GM23338 (cell line): ENCODE measurements around the gene USP30. TPM values are rescaled to one million over a fixed set of nuclear protein-coding genes. Genes with fewer than 3 reads are reported as not detected.

ENCODE experiments used
- ATAC-seq: fragments of 200-7000 bp; cut with Tn5 transposase; 3 replicates; pipeline ENCODE4 v1.9.1; 2020
- DNase-seq: peaks from one replicate; pipeline ENCODE4 v3.0.0-alpha.2; 2015; ENCODE audit warnings: low spot score
- H2AFZ ChIP-seq: fragments of 200-600 bp; sonication (generic); 2 replicates; pipeline ENCODE4 v1.8.0; 2016; ENCODE audit warnings: antibody characterized with exemption, mild to moderate bottlenecking, moderate library complexity
- H3F3A ChIP-seq: fragments of 200-600 bp; sonication (generic); replicated peaks from 2 replicates; pipeline ENCODE4 v1.8.0; 2017; ENCODE audit warnings: antibody characterized with exemption, mixed run types, low read depth
- H3K27ac ChIP-seq: fragments of 200-600 bp; sonication (generic); 2 replicates; pipeline ENCODE4 v1.6.1; 2016; ENCODE audit warnings: low read depth
- H3K27me3 ChIP-seq: fragments of 200-600 bp; sonication (generic); 2 replicates; pipeline ENCODE4 v1.8.0; 2016; ENCODE audit warnings: mild to moderate bottlenecking, mixed run types, moderate library complexity; ENCODE audit not compliant: insufficient read depth
- H3K36me3 ChIP-seq: fragments of 200-600 bp; sonication (generic); 2 replicates; pipeline ENCODE4 v1.8.0; 2016; ENCODE audit warnings: mild to moderate bottlenecking; ENCODE audit not compliant: insufficient read depth
- H3K4me1 ChIP-seq: fragments of 200-600 bp; sonication (generic); 2 replicates; pipeline ENCODE4 v1.8.0; 2016; ENCODE audit warnings: mild to moderate bottlenecking, moderate library complexity; ENCODE audit not compliant: insufficient read depth
- H3K4me2 ChIP-seq: fragments of 200-600 bp; sonication (generic); 2 replicates; pipeline ENCODE4 v1.7.1; 2017; ENCODE audit warnings: mixed run types
- H3K4me3 ChIP-seq: fragments of 200-600 bp; sonication (generic); 2 replicates; pipeline ENCODE4 v1.6.1; 2016; ENCODE audit warnings: mixed run types
- H3K79me2 ChIP-seq: fragments of 200-600 bp; sonication (generic); replicated peaks from 2 replicates; pipeline ENCODE4 v1.8.0; 2017; ENCODE audit warnings: mild to moderate bottlenecking; ENCODE audit not compliant: insufficient read depth
- H3K9me2 ChIP-seq: fragments of 200-600 bp; sonication (generic); 2 replicates; pipeline ENCODE4 v1.8.0; 2017; ENCODE audit not compliant: insufficient read depth
- H4K20me1 ChIP-seq: fragments of 200-600 bp; sonication (generic); replicated peaks from 2 replicates; pipeline ENCODE4 v1.8.0; 2017; ENCODE audit warnings: mild to moderate bottlenecking; ENCODE audit not compliant: insufficient read depth
- H3K27ac Mint-ChIP-seq: 2 replicates; pipeline ENCODE4 v1.8.0; 2020; ENCODE audit warnings: inconsistent platforms, mild to moderate bottlenecking, moderate library complexity, mixed read lengths
- H3K27me3 Mint-ChIP-seq: 3 replicates; pipeline ENCODE4 v1.8.0; 2022; ENCODE audit warnings: low read depth, mild to moderate bottlenecking, moderate library complexity, mixed read lengths, inconsistent platforms; ENCODE audit not compliant: insufficient read depth, poor library complexity
- H3K36me3 Mint-ChIP-seq: 3 replicates; pipeline ENCODE4 v1.8.0; 2021; ENCODE audit warnings: low read depth, mild to moderate bottlenecking, inconsistent platforms, moderate library complexity, mixed read lengths
- H3K4me1 Mint-ChIP-seq: 3 replicates; pipeline ENCODE4 v1.8.0; 2020; ENCODE audit warnings: mild to moderate bottlenecking, inconsistent platforms, mixed read lengths
- H3K4me3 Mint-ChIP-seq: 3 replicates; pipeline ENCODE4 v1.8.0; 2021; ENCODE audit warnings: moderate library complexity, mild to moderate bottlenecking, inconsistent platforms, mixed read lengths
- H3K9me3 Mint-ChIP-seq: 3 replicates; pipeline ENCODE4 v1.8.0; 2020; ENCODE audit warnings: moderate library complexity, mild to moderate bottlenecking, inconsistent platforms, mixed read lengths
- CREB1 ChIP-seq: fragments of 250-450 bp; sonication (Bioruptor Pico); IDR thresholded peaks from 2 replicates; pipeline ENCODE4 v1.5.0; 2020; ENCODE audit warnings: low read depth, mild to moderate bottlenecking, moderate library complexity
- CTCF ChIP-seq, 2 experiments: fragments of 200-600 bp in 1 of 2; sonication (generic) in 1 of 2; conservative IDR thresholded peaks; 2 replicates each; pipeline versions ENCODE4 v1.5.1 to v1.6.1; 2016 to 2017; ENCODE audit warnings: antibody characterized with exemption in 2 of 2, low read depth in 2 of 2, mild to moderate bottlenecking in 2 of 2, moderate library complexity in 1 of 2
- EZH2 ChIP-seq: fragments of 200-600 bp; sonication (generic); IDR thresholded peaks from one replicate; pipeline ENCODE4 v1.8.0; 2017; ENCODE audit warnings: antibody characterized with exemption, mild to moderate bottlenecking, low read depth; ENCODE audit not compliant: unreplicated experiment
- JUNB ChIP-seq: IDR thresholded peaks from one replicate; pipeline ENCODE4 v1.6.1; 2016; ENCODE audit warnings: antibody characterized with exemption; ENCODE audit not compliant: unreplicated experiment
- NANOG ChIP-seq: IDR thresholded peaks from 2 replicates; pipeline ENCODE4 v1.6.1; 2016; ENCODE audit warnings: antibody characterized with exemption, borderline replicate concordance
- POLR2AphosphoS5 ChIP-seq: IDR thresholded peaks from 2 replicates; pipeline ENCODE4 v1.6.1; 2016; ENCODE audit warnings: antibody characterized with exemption, low read depth
- REST ChIP-seq: IDR thresholded peaks from one replicate; pipeline ENCODE4 v1.6.1; 2018; ENCODE audit warnings: antibody characterized with exemption; ENCODE audit not compliant: unreplicated experiment
- ZNF331 ChIP-seq: fragments of 250-450 bp; sonication (Bioruptor Pico); IDR thresholded peaks from 2 replicates; pipeline ENCODE4 v1.5.0; 2020; ENCODE audit warnings: low read depth, mild to moderate bottlenecking, moderate library complexity
- ZNF462 ChIP-seq: fragments of 250-450 bp; sonication (Bioruptor Pico); IDR thresholded peaks from 2 replicates; pipeline ENCODE4 v1.5.0; 2020; ENCODE audit warnings: mild to moderate bottlenecking, moderate library complexity
- polyA plus RNA-seq: library from polyadenylated mRNA; unstranded; fragments of >200 nt; fragmentation: Nextera tagmentation; extraction: Ambion mirVana; gene quantifications from 2 replicates; pipeline ENCODE4 v1.2.1, GENCODE V29; 2016
- total RNA-seq: library from RNA; depleted of rRNA; stranded (reverse); fragments of >200 nt; shearing (Covaris generic); gene quantifications from 2 replicates; pipeline ENCODE4 v1.2.3, GENCODE V29; 2014

The USP30 gene
- total and polyA plus RNA-seq, 2 experiments from 2014 or later: 2.9 to 6.1 TPM

GRCh38 chr12:109065154-109065852 is 12.9 kb downstream of the USP30 start (continued):
- TF ChIP-seq ZNF462 (CRISPR knock-in tag): no peak
- no peak for TF ChIP-seq EZH2

GRCh38 chr12:109065853-109066193 is 13.4 kb downstream of the USP30 start:
- DNase-seq: no peak
- H3K4me3 Mint-ChIP-seq: no peak overlapping the region
- no peak overlapping the region for H3K27ac Mint-ChIP-seq
- TF ChIP-seq NANOG (no peak), REST (no peak), CREB1 (no peak), POLR2AphosphoS5 (no peak), JUNB (no peak), ZNF331 (CRISPR knock-in tag) (no peak), EZH2 (no peak), CTCF (conservative IDR thresholded peaks at IDR 0.05; ENCODE audit: low read depth in 2 of 2) (no peak)

More at GRCh38 chr12:109065853-109066193, 13.4 kb downstream of the USP30 start:
- no peaks in the 10 kb centered on the region for H3F3A ChIP-seq
- H3K27ac ChIP-seq: no peak overlapping the region
- Mint-ChIP-seq H3K9me3 (no peaks in the 10 kb centered on the region), H3K36me3 (no peaks in the 10 kb centered on the region), H3K27me3 (no peaks in the 10 kb centered on the region), H3K4me1 (peaks cover 16% of the 10 kb centered on the region)
- H2AFZ ChIP-seq: no peak overlapping the region
- H3K9me2 ChIP-seq: no peaks in the 10 kb centered on the region
- no peak for ATAC-seq
- no peaks in the 10 kb centered on the region for H3K79me2 ChIP-seq
- no peaks in the 10 kb centered on the region for H3K36me3 ChIP-seq
- H3K4me1 ChIP-seq: peaks cover 6% of the 10 kb centered on the region
- no peaks in the 10 kb centered on the region for H3K27me3 ChIP-seq
- H3K4me2 ChIP-seq: no peak overlapping the region
- H4K20me1 ChIP-seq: no peaks in the 10 kb centered on the region
- H3K4me3 ChIP-seq: no peak overlapping the region
